Measurements from ENCODE around the gene EPHA10. TPM values are rescaled to one million over a fixed set of nuclear protein-coding genes. Genes with fewer than 3 reads are reported as not detected.
A peak's percentile ranks its signal among the peaks of the same experiment; 100 is the strongest.

Gene EPHA10
- total and polyA plus RNA-seq, 11 donors, result 0.01 to 0.60 (median 0.12) TPM; not detected in 5

- DNase-seq (peak in 1 of 5 donors; percentile 23), ATAC-seq (no peak)
- Histone ChIP-seq H3K4me1 (peaks cover 0 to 20% (median 13%) of the 10 kb centered on the region in 12 donors), H3K27ac (no peak overlapping the region), H3K4me3 (peak overlapping the region in 10 of 12 donors; percentile 51 to 76 (median 62)), H3K9me3 (no peaks in the 10 kb centered on the region), H3K27me3 (peaks cover 0 to 16% (median 0%) of the 10 kb centered on the region in 9 donors), H3K36me3 (peaks cover 0 to 2% (median 0%) of the 10 kb centered on the region in 9 donors)
- intact Hi-C loops (cut with DNase I), result loop anchor here in 1 of 10 donors (10.0 kb wide), 1 partner anchor 100 kb away; the partner anchor contains the start of gene CDCA8
- no peak for TF ChIP-seq CTCF (IDR thresholded peaks at IDR 0.05)
- TF ChIP-seq POLR2A (IDR thresholded peaks at IDR 0.05), result no peak
- 10 to 26% (median 10%) methylated on average over 19 to 59 of the region's 59 CpGs for WGBS, 4 donors
These were observed 29.7 kb upstream of the EPHA10 start for GRCh38 chr1:37794372-37795339.

- intact Hi-C loops (cut with DNase I), result loop anchor here in 1 of 10 donors (10.0 kb wide), 1 partner anchor 99 kb away; the partner anchor contains the start of gene CDCA8
- 0 to 1% (median 0%) methylated on average over 14 to 82 of the region's 82 CpGs for WGBS, 4 donors
- peaks cover 0 to 20% (median 13%) of the 10 kb centered on the region in 12 donors for H3K4me1 ChIP-seq
- peak; percentile 45 to 90 (median 82) for ATAC-seq
- DNase-seq, result peak; percentile 33 to 67 (median 42)
- H3K9me3 ChIP-seq, result no peaks in the 10 kb centered on the region
- H3K4me3 ChIP-seq, result peak within 1 kb of the TSS; percentile 25 to 76 (median 58)
- H3K36me3 ChIP-seq, result no peaks in the 10 kb centered on the region
- TF ChIP-seq CTCF (IDR thresholded peaks at IDR 0.05) (no peak), POLR2A (IDR thresholded peaks at IDR 0.05) (no peak)
- peaks cover 0 to 18% (median under 1%) of the 10 kb centered on the region in 9 donors for H3K27me3 ChIP-seq
- no peak within 1 kb of the TSS for H3K27ac ChIP-seq
These were observed 29.0 kb upstream of the EPHA10 start, which contains the start of gene MANEAL for GRCh38 chr1:37793773-37794371. TSS of gene MANEAL (plus strand) at chr1:37793847. CDS start at chr1:37794183, 336 bp downstream.

- H3K4me1 ChIP-seq, result peaks cover 0 to 20% (median 13%) of the 10 kb centered on the region in 12 donors
- ATAC-seq, result no peak
- 29 to 39% (median 32%) methylated on average over 20 to 36 of the region's 36 CpGs for WGBS, 4 donors
- DNase-seq, result no peak
- intact Hi-C loops (cut with DNase I), result loop anchor here in 1 of 10 donors (10.0 kb wide), 1 partner anchor 98 kb away; the partner anchor contains the start of gene CDCA8
- H3K36me3 ChIP-seq, result no peaks in the 10 kb centered on the region
- H3K4me3 ChIP-seq, result peak overlapping the region; percentile 25 to 76 (median 58)
- peaks cover 0 to 24% (median 5%) of the 10 kb centered on the region in 9 donors for H3K27me3 ChIP-seq
- no peak for TF ChIP-seq POLR2A (IDR thresholded peaks at IDR 0.05)
- no peak for TF ChIP-seq CTCF (IDR thresholded peaks at IDR 0.05)
- no peak overlapping the region for H3K27ac ChIP-seq
- H3K9me3 ChIP-seq, result no peaks in the 10 kb centered on the region
These were observed 28.2 kb upstream of the EPHA10 start for GRCh38 chr1:37792943-37793686.
